A673 (cell line): ENCODE results near the gene ORAI1. TPM values are rescaled to one million over a fixed set of nuclear protein-coding genes. Genes with fewer than 3 reads are reported as not detected.
A peak's percentile ranks its signal among the peaks of the same experiment; 100 is the strongest.
"Not testable (repeated sequence)": the region's sequence is repeated elsewhere in the genome, so short reads cannot be mapped to it uniquely, and the experiment has no call there.

Experiments
- BruUV-seq: library from RNA; stranded (reverse); fragments of 400-500 nt; replicated peaks from 2 replicates; lab custom pipeline; 2021; lab: Mats Ljungman, UMichigan
- CTCF ChIA-PET: fragments of 300-600 bp; sonication (Branson Sonifier 250); formaldehyde crosslinking; loops from one replicate; lab custom pipeline; 2022; ENCODE audit warnings: antibody characterized with exemption; lab: Charles Lee
- POLR2A ChIA-PET: fragments of 300-600 bp; sonication (Branson Sonifier 250); formaldehyde crosslinking; loops from one replicate; lab custom pipeline; 2022; ENCODE audit warnings: antibody characterized with exemption; ENCODE audit not compliant: low non-redundant PET; lab: Charles Lee
- DNase-seq: peaks from one replicate; pipeline ENCODE4 v3.0.0-alpha.2; 2015; ENCODE audit warnings: low spot score
- H3K27ac ChIP-seq: fragments of 200-600 bp; sonication (generic); 2 replicates; pipeline ENCODE4 v1.5.1; 2016; ENCODE audit warnings: mixed run types, low read depth, mild to moderate bottlenecking, mixed read lengths, antibody characterized with exemption, low read length; ENCODE audit not compliant: poor library complexity, severe bottlenecking
- H3K27me3 ChIP-seq: fragments of 200-600 bp; sonication (generic); replicated peaks from 2 replicates; pipeline ENCODE4 v1.6.1; 2017; ENCODE audit warnings: mixed run types, low read depth, mild to moderate bottlenecking, mixed read lengths, antibody characterized with exemption, low read length; ENCODE audit not compliant: insufficient read depth, poor library complexity
- H3K36me3 ChIP-seq: fragments of 200-600 bp; sonication (generic); 2 replicates; pipeline ENCODE4 v1.6.1; 2016; ENCODE audit warnings: mixed run types, mild to moderate bottlenecking, mixed read lengths, antibody characterized with exemption, low read length; ENCODE audit not compliant: insufficient read depth, poor library complexity, severe bottlenecking
- H3K4me1 ChIP-seq: fragments of 200-600 bp; sonication (generic); 2 replicates; pipeline ENCODE4 v1.6.1; 2017; ENCODE audit warnings: mixed run types, mild to moderate bottlenecking, mixed read lengths, antibody characterized with exemption, low read length; ENCODE audit not compliant: insufficient read depth, poor library complexity, severe bottlenecking
- H3K4me3 ChIP-seq: fragments of 200-600 bp; sonication (generic); 2 replicates; pipeline ENCODE4 v1.5.1; 2016; ENCODE audit warnings: low read depth, mixed run types, mild to moderate bottlenecking, mixed read lengths, low read length; ENCODE audit not compliant: poor library complexity, severe bottlenecking
- H3K9me3 ChIP-seq: fragments of 200-600 bp; sonication (generic); 2 replicates; pipeline ENCODE4 v1.6.1; 2016; ENCODE audit warnings: mixed run types, low read depth, mild to moderate bottlenecking, mixed read lengths, antibody characterized with exemption, low read length; ENCODE audit not compliant: poor library complexity, severe bottlenecking
- EZH2 ChIP-seq: fragments of 200-600 bp; sonication (generic); IDR thresholded peaks from 2 replicates; pipeline ENCODE4 v1.6.1; 2017; ENCODE audit warnings: borderline replicate concordance, low read depth, mild to moderate bottlenecking, mixed read lengths, antibody characterized with exemption, low read length; ENCODE audit not compliant: poor library complexity, severe bottlenecking
- intact Hi-C: fragments of 100-400 bp; cut with micrococcal nuclease; formaldehyde crosslinking; loops from one replicate; pipeline ENCODE4 v1.10.0; 2022; ENCODE audit not compliant: unreplicated experiment
- total RNA-seq: library from RNA; stranded (reverse); gene quantifications from 2 replicates; pipeline ENCODE4 v1.2.3, GENCODE V29; 2021
- TF ChIP-seq, protein P1 (sequence below): fragments of 300-800, 200-600 bp; sonication (generic); conservative IDR thresholded peaks from 2 replicates; pipeline ENCODE4 v1.5.1; 2017; ENCODE audit warnings: low read depth, mild to moderate bottlenecking, antibody characterized with exemption, low read length, moderate library complexity, mixed read lengths

The ORAI1 gene
- total RNA-seq, 1 experiment from 2014 or later: 28.2 TPM

DNA sequence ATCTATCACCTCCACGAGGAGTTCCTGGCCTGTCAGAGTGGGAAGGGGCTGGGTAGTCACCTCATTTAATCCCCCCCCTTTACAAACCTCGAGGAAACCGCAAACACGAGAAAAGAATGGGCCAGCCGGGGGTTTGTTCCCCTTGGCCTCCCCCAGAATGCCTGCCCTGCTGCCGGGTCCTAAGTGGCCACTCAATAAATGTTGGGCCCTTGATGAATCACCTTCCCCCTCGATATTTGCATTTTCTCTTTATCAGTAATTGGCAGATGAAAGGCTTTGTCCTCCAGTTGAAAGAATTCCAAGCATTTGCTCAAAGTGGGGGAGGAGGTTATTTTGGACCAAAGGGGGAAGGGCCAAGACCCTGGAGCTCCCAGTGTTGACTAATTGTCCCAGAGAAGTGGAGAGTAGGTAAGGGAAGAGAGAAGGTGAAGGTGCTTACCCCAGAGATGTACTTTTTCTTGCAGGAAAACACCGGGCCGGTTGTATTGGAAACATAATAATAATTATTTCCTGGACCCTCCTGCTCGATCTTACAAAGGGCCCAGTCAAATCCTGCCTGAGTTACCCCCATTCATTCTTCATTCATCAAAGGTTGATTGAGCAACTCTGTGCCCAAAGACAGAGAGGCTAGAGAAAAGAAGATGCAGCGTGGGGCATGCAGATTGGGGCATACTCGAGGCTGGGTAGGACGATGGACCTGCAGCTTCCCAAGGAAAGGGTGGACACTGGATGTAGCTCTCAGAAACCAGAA, 43.6 kb upstream of the ORAI1 start:
- intact Hi-C loops: no loop called here
- ChIA-PET CTCF (interaction anchor here (0.5 kb wide), 1 partner anchor 30 kb away, joined by 6 read pairs; no protein-coding TSS in a partner anchor), POLR2A (no interaction called here)
- Histone ChIP-seq H3K4me3 (peak overlapping the region; percentile 2), H3K27me3 (no peaks in the 10 kb centered on the region), H3K27ac (no peak overlapping the region), H3K9me3 (no peaks in the 10 kb centered on the region), H3K36me3 (no peaks in the 10 kb centered on the region), H3K4me1 (peaks cover 31% of the 10 kb centered on the region)
- no peak for DNase-seq
- TF ChIP-seq EZH2: no peak
- TF ChIP-seq, protein P1, sequence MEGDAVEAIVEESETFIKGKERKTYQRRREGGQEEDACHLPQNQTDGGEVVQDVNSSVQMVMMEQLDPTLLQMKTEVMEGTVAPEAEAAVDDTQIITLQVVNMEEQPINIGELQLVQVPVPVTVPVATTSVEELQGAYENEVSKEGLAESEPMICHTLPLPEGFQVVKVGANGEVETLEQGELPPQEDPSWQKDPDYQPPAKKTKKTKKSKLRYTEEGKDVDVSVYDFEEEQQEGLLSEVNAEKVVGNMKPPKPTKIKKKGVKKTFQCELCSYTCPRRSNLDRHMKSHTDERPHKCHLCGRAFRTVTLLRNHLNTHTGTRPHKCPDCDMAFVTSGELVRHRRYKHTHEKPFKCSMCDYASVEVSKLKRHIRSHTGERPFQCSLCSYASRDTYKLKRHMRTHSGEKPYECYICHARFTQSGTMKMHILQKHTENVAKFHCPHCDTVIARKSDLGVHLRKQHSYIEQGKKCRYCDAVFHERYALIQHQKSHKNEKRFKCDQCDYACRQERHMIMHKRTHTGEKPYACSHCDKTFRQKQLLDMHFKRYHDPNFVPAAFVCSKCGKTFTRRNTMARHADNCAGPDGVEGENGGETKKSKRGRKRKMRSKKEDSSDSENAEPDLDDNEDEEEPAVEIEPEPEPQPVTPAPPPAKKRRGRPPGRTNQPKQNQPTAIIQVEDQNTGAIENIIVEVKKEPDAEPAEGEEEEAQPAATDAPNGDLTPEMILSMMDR: no peak
- no TSS peak for BruUV-seq

DNA sequence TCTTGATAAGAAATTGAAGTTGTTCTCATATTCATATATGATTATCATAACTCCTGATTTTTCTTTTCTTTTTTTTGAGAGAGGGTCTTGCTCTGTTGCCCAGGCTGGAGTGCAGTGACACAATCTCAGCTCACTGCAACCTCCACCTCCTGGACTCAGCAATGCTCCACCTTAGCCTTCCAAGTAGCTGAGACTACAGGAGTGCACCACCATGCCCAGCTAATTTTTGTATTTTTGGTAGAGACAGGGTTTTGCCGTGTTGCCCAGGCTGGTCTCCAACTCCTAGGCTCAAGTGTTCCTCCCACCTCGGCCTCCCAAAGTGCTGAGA, 43.0 kb upstream of the ORAI1 start:
- H3K4me3 ChIP-seq, H3K27ac ChIP-seq, DNase-seq, H3K27me3 ChIP-seq, H3K36me3 ChIP-seq, BruUV-seq, POLR2A ChIA-PET, intact Hi-C loops, H3K9me3 ChIP-seq, CTCF ChIA-PET: not testable (repeated sequence)
- H3K4me1 ChIP-seq: peaks cover 25% of the 10 kb centered on the region

DNA sequence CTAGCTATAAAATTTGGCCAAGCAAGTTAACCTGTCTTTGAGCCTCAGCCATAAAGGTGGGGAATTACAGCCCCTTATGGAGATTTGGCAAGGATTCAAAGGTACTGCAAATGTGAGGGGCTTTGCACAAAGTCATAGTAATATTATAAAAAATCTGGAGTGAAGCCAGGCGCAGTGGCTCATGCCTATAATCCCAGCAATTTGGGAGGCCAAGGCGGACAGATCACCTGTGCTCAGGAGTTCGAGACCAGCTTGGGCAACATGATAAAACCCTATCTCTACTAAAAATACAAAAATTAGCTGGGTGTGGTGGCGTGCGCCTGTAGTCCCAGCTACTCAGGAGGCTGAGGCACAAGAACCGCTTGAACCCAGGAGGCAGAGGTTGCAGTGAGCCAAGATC, 41.4 kb upstream of the ORAI1 start:
- CTCF ChIA-PET: interaction anchor here (1.1 kb wide), 1 partner anchor 42 kb away, joined by 5 read pairs; the partner anchor contains the start of gene ORAI1
- H3K36me3 ChIP-seq, H3K27ac ChIP-seq, H3K27me3 ChIP-seq, intact Hi-C loops, H3K9me3 ChIP-seq, BruUV-seq, POLR2A ChIA-PET, H3K4me3 ChIP-seq, DNase-seq: not testable (repeated sequence)
- H3K4me1 ChIP-seq: peaks cover 24% of the 10 kb centered on the region

DNA sequence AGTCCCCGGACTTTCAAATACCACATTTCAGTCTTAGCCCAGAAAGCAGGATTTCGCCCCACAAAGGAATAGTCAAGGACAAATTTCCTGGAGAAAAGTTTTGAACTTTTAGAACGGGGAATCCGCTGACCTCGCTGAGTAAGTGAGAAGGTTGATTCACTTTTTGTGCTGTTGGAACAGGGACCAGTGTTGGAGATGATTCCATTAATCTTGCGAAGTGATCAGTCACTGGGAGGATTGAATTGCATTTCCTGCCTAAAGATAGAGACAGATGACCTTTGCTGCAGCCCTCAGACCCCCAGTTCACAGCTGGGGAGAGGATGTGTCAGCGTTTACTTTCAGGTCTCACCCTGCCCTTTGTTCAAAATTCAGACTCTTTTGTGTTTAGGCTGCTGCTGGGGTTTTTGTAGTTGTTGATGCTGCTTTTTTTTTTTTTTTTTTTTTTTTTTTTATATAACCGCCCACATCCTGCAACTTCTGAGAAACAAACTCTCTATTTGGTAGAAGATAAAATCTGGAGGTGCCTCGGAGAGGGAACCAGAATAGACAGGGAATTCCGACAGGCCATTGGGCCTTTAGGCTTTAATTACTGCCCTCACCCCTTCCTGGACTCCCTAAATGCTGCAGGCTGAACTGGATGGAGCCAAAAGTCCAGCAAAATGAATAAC, 35.7 kb upstream of the ORAI1 start:
- H3K4me1 ChIP-seq: peaks cover 11% of the 10 kb centered on the region
- no peaks in the 10 kb centered on the region for H3K27me3 ChIP-seq
- no peak for DNase-seq
- H3K36me3 ChIP-seq: no peaks in the 10 kb centered on the region
- H3K27ac ChIP-seq: no peak overlapping the region
- CTCF ChIA-PET: no interaction called here
- H3K9me3 ChIP-seq: no peaks in the 10 kb centered on the region
- intact Hi-C loops: no loop called here
- no TSS peak for BruUV-seq
- no peak overlapping the region for H3K4me3 ChIP-seq
- no peak for TF ChIP-seq EZH2
- TF ChIP-seq, protein P1: no peak
- POLR2A ChIA-PET: no interaction called here
